Breast epithelium (tissue), 3 donors: ENCODE measurements around the gene LIME1.

Experiments
- CTCF ChIP-seq, 3 donors: fragments of 450-650 bp; IDR thresholded peaks; one replicate each; pipeline ENCODE4 v1.5.1; 2016 to 2017; ENCODE audit warnings: antibody characterized with exemption in 3 of 3, mild to moderate bottlenecking in 3 of 3, moderate library complexity in 3 of 3
- POLR2A ChIP-seq: fragments of 450-650 bp; IDR thresholded peaks from one replicate; pipeline ENCODE4 v1.6.1; 2016; ENCODE audit warnings: antibody characterized with exemption, mild to moderate bottlenecking, moderate library complexity
- POLR2AphosphoS5 ChIP-seq, 3 donors: sonication (generic); formaldehyde crosslinking; IDR thresholded peaks; one replicate each; pipeline ENCODE4 v1.6.1; 2017; ENCODE audit warnings: antibody characterized with exemption in 3 of 3

- no peak for TF ChIP-seq CTCF (IDR thresholded peaks at IDR 0.05)
- TF ChIP-seq POLR2A = no peak
- TF ChIP-seq POLR2AphosphoS5 (IDR thresholded peaks at IDR 0.05) = no peak
These were observed 1.7 kb downstream of the LIME1 start for GRCh38 chr20:63737945-63738686.
